OCI-LY7 (cell line): Measurements from ENCODE around the gene SLC2A13.
A peak's percentile ranks its signal among the peaks of the same experiment; 100 is the strongest.

Experiments
- CTCF ChIP-seq: fragments of 200-600 bp; sonication (generic); conservative IDR thresholded peaks from 2 replicates; pipeline ENCODE4 v1.5.1; 2014; ENCODE audit warnings: mild to moderate bottlenecking, antibody characterized with exemption, low read length, moderate library complexity, mixed read lengths
- EZH2phosphoT487 ChIP-seq: fragments of 200-600 bp; sonication (generic); IDR thresholded peaks from 2 replicates; pipeline ENCODE4 v1.6.1; 2018; ENCODE audit warnings: low read depth, borderline replicate concordance, mild to moderate bottlenecking, mixed run types, antibody characterized with exemption, low read length, moderate library complexity, mixed read lengths

DNA sequence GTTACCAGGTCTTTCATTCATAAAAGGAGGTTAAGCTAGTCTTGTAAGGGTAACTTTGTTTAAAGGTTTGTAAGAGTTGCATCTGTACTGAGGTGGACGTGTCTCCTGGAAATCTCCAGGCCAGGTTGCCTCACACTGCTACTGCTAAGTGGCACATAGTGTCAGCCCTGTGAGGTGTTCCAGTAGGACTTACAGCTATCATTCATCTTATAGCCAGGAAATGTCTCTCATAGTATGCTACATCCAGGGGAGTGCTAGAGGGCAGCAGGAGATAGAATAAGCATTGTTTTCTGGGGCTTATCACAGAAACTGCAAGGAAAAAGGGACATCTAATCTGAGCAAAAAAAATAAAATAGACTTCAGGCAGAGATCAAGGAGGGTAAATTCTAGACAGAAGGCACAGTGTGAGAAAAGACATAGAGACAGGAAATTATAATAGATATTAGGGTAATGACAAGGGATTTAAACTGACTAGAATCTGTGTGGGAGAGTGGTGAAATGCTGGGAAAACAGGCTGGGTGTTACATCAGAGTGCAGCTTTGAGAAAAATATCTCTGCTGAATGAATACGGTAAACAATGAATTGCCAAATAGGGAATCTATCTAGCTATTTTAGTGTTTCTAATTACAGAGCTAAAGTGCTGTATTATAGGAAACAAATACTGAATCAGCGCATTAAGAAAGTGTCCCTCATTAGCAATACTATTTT is 281.2 kb downstream of the SLC2A13 start:
- TF ChIP-seq CTCF (0 out of 2 replicates have a peak, but pooled peaks have one; percentile 12), EZH2phosphoT487 (no peak)
